ENCODE data around the gene DDAH1.

Gene DDAH1

DNA sequence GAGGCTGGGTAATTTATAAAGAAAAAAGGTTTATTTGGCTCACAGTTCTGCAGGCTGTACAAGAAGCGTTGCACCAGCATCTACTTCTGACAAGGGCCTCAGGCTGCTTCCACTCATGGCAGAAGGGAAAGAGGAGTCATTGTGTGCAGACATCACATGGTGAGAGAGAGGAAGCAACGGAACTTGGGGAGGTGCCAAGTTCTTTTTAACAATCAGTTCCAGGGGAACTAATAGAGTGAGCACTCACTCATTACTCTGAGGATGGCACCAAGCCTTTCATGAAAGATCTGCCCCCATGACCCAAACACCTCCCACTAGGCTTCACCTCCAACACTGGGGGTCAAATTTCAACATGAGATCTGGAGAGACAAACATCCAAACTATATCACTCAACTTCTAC, 77.2 kb downstream of the DDAH1 start:
- no peak for DNase-seq (ENCODE audit: low read depth)
- H3K4me3 ChIP-seq (ENCODE audit: low read length): no peak overlapping the region
- TF ChIP-seq, protein P1, sequence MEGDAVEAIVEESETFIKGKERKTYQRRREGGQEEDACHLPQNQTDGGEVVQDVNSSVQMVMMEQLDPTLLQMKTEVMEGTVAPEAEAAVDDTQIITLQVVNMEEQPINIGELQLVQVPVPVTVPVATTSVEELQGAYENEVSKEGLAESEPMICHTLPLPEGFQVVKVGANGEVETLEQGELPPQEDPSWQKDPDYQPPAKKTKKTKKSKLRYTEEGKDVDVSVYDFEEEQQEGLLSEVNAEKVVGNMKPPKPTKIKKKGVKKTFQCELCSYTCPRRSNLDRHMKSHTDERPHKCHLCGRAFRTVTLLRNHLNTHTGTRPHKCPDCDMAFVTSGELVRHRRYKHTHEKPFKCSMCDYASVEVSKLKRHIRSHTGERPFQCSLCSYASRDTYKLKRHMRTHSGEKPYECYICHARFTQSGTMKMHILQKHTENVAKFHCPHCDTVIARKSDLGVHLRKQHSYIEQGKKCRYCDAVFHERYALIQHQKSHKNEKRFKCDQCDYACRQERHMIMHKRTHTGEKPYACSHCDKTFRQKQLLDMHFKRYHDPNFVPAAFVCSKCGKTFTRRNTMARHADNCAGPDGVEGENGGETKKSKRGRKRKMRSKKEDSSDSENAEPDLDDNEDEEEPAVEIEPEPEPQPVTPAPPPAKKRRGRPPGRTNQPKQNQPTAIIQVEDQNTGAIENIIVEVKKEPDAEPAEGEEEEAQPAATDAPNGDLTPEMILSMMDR (IDR thresholded peaks at IDR 0.05; ENCODE audit: insufficient read depth, low read depth, low read length, missing control alignments): no peak

DNA sequence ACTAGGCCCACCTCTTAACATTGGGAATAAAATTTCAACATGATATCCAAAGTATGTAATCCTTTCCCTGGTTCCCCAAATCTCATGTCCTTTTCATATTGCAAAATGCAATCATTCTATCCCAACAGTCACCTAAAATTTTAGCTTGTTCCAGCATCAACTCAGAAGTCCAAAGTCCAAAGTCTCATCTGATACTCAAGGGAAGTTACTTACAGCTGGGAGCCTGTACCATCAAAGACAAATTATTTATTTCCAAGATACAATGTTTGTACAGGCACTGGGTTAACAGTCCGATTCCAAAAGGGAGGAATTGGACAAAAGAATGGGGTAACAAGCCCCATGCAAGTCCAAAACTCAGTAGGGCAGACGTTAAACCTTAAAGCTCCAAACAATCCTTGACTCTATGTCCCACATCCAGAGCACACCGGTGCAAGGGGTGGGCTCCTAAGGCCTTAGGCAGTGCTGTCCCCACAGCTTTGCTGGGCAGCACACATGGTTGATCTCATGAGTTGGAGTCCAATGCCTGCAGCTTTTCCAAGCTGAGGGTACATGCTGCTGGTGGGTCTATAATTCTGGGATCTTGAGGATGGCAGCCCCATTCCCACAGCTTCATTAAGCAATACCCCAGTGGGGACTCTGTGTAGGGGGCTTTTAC, 78.8 kb downstream of the DDAH1 start:
- no peak overlapping the region for H3K4me3 ChIP-seq (ENCODE audit: low read length)
- TF ChIP-seq, protein P1 (IDR thresholded peaks at IDR 0.05; ENCODE audit: insufficient read depth, low read depth, low read length, missing control alignments): no peak
- no peak for DNase-seq (ENCODE audit: low read depth)

DNA sequence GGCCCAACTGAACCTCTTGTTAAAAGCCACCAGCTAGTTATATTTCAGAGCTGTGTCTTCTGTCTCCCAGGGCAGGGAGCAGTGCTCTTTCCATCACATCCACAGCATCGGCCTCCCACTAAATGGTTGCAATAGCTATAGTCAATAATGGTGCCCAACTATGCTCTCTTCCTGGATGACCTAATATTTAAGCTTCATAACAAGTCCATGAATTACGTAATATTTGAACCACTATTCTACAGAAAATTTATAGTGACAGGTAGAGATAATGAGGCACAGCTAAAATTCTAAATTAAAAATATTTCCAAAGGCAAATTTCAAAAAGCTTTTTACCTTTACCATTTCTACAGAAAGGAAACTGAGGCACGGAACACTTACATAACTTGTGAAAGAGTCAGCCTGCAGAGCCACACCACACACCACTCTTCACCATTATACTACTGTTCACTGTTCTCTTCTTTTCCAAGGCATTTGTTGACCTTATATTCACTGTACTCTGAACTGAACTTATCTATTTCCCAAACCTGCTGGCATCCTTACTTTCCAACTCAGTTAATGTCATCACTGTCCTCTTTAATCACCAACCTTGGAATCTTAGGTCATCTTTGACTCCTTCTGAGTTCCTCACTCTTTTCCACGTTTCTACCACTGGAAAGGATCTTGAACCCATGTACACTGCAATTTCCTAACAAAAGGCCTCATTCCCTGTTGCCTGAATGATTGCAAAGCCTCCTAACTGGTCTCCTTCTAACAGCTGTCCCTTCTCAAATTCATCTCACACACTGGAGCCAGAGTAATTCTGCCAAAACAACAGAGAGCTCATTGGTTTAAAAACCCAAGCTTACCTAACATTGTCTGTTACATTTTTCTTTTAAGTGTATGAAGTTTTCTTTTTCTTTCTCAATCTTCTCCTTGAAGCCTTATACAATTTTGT, 85.5 kb downstream of the DDAH1 start:
- TF ChIP-seq, protein P1 (IDR thresholded peaks at IDR 0.05; ENCODE audit: insufficient read depth, low read depth, low read length, missing control alignments): no peak
- no peak for DNase-seq (ENCODE audit: low read depth)
- H3K4me3 ChIP-seq (ENCODE audit: low read length): no peak overlapping the region

DNA sequence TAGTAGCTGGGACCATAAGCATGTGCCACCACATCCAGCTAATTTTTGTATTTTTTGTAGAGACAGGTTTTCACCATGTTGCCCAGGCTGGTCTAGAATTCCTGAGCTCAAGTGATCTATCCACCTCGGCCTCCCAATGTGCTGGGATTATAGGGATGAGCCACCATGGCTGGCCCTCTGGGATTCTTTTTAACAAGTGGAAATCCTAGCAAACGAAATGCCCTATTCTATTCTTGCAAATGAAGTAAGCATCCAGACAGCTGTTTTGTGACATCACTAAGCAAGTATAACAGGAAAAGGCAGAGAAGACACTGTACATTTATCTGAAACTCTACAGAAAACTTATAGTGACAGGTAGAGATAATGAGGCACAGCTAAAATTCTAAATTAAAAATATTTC, 86.4 kb downstream of the DDAH1 start:
- H3K4me3 ChIP-seq (ENCODE audit: low read length): no peak overlapping the region
- TF ChIP-seq, protein P1 (IDR thresholded peaks at IDR 0.05; ENCODE audit: insufficient read depth, low read depth, low read length, missing control alignments): no peak
- no peak for DNase-seq (ENCODE audit: low read depth)

- DNase-seq (ENCODE audit: low read depth): no peak
- no peak overlapping the region for H3K4me3 ChIP-seq (ENCODE audit: low read length)
- TF ChIP-seq, protein P1 (IDR thresholded peaks at IDR 0.05; ENCODE audit: insufficient read depth, low read depth, low read length, missing control alignments): no peak
Measured at GRCh38 chr1:85376356-85376755, 88.6 kb downstream of the DDAH1 start.

DNA sequence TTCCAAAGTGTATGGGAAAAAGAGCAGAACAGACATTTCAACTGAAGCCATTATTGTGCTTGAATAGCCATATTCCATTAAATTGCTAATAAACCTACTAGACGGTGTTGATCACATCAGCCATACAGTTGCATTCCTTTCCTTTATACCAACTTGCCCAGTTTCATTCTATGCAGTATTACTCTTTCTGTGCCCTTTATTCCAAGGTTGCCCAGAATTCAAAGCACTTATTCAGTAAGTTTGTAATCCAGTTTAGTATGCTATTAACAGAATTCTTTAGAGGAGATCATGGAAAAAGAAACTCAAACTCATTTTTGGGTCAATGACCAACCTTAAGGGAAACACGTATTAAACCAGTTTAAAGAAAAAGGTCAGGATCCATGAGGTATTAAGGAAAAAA, 89.5 kb downstream of the DDAH1 start:
- DNase-seq (ENCODE audit: low read depth): no peak
- no peak overlapping the region for H3K4me3 ChIP-seq (ENCODE audit: low read length)
- TF ChIP-seq, protein P1 (IDR thresholded peaks at IDR 0.05; ENCODE audit: insufficient read depth, low read depth, low read length, missing control alignments): no peak

Measured in epithelial cell of esophagus (primary cell).